HG03469 (cell line): ENCODE measurements around the gene LINS1.
"Not testable (repeated sequence)": the region's sequence is repeated elsewhere in the genome, so short reads cannot be mapped to it uniquely, and the experiment has no call there.

Source experiments
- ATAC-seq: cut with Tn5 transposase; IDR thresholded peaks from one replicate; pipeline ENCODE4 v1.9.1; 2021; ENCODE audit warnings: mild to moderate bottlenecking, moderate library complexity, moderate number of reproducible peaks; ENCODE audit not compliant: unreplicated experiment

The LINS1 gene

DNA sequence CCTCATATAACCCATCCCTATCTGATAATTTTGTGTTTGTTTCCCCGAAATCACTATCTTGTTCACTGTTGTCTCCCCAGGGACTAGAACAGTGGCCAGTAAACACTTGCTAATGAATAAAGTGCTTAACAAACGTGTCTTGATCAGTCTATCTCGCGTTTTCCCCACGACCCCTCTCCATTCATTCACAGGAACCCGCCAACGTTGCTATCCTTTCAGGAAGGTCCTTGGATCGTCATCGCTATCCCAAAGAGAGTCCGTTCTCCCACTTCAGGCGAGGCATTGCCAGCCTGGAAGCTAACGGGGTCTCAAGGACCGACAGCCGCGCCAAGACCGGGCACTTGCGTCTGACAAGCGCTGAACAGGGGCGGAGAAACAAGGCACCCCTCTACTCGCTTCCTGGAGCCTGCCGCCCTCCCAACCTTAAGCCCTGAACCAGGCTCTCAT lies 344 bp downstream of the LINS1 start:
- no peak for ATAC-seq

DNA sequence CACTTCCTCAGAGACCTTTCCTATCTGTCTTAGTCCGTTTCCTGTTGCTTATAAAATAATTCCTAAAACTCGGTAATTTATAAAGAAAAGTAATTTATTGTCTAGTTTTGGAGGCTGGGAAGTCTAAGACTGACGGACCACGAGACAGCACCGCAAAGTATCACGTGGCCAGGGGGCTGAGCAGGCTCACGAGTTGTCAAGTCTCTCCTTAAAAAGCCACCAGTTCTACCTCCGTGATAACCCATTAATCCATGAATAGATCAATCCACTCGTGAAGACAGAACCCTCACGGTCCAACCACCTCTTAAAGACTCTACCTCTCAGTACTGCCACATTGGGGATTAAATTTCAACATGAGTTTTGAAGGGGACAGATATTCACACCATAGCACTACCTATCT lies 821 bp downstream of the LINS1 start:
- ATAC-seq: no peak

DNA sequence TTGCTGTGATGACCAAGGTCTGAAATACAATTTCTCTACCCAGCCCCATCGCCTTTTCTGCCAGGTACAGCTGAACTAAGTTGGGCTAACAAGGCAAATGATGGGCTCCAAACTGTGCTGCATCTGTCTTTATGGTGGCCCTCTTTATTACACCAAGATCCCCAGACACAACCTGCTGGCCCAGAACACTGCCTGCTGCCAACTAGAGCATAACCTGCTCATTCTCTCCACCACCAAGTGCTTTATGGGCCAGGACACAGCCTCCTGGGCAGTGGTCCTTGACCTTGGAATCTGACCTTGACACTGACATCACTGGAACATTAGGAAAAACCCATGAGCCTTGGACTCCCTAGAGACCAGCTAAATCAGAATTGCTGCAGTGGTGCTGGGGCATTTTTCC lies 3.3 kb downstream of the LINS1 start:
- ATAC-seq: no peak

DNA sequence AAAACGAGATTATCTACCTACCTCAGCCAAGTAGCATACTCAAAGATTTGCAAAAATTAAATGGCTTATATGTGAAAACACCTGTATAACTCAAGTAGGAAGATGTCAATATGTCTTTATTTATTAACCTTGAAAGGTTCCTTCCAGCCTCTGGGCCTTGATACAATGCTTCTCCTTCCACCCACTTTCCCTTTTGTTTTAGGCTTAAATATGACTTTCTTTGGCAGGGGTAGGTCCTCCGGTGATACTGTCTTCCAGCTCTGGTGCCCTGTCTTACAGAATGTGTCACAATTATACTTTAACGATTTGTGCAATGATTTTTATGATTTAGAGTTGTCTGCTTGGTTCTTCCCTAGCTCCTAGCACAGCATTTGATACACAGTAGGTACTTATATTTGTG lies 4.1 kb downstream of the LINS1 start:
- ATAC-seq: no peak

DNA sequence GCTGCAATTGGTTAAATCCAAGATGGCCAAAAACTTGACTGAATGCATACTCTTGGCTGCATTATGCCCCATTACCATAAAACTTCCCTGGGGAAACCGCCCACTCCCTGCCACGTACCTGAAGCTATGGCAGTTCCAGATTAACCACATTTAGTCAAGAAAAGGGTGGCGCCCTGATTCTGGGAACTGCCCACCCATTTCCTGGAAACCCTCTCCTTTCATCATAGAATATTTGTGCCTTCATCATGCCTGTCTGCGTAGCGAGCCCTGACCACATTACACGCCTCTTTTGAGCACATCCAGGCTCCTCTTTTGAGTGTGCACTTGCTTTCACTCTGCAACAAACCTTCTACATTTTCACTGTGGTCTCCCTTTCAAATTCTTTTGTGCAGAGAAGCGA lies 5.2 kb downstream of the LINS1 start:
- ATAC-seq: peak; percentile 78

DNA sequence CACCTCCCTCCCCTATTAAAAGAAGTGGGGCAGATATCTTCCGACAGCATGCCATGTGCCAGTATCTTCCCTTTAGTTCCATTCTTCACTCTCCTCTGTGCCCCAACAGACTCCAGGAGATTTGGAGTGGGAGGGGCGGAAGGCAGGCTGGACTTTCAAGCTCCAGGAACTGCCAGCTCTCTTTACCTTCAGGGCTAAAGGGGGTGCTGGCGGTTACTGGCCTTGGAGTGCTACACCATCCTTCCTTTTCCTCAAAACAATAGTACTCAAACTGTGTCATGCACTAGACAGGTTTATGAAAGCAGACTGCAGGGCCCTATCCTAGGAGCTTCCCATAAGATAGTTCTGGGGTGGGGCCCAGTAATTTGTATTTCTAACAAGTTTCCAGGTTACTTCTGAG lies 6.0 kb downstream of the LINS1 start:
- ATAC-seq: no peak

DNA sequence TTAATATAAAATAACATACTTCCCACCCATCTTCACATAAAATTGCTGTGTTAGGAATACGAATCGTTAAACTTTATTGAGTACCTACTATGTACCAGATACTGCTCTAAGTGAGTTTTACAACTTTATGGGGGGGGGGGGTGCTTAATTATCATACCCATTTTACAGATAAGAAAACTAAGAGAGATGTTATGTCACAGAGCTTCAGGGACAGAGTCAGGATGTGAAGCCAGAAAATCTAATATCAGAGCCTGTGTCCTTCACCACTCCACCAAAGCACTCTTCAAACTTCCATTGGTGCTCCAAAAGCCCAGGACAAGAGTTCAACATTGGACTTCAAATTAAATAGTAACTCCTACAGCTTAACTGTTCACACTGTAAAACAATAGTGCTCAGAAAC lies 8.6 kb downstream of the LINS1 start:
- no peak for ATAC-seq

DNA sequence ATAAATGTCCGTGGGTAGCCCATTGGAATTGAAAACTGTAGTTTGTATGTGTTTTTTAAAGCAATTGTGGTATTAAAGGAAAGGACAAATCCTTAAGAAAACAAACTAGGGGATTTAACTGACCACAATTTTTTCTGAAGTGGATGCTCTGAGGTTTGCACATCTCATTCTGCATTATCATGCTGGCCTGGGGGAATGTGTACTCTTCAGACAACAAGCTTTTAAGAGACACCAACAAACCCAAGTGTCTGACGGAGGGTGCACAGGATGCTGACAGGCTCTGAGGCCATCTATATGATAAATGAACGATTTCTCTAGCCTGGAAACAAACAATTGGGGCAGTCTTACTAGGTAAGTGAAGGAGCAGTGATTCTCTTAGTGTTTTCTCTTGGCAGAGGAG lies 9.1 kb downstream of the LINS1 start:
- ATAC-seq: no peak

DNA sequence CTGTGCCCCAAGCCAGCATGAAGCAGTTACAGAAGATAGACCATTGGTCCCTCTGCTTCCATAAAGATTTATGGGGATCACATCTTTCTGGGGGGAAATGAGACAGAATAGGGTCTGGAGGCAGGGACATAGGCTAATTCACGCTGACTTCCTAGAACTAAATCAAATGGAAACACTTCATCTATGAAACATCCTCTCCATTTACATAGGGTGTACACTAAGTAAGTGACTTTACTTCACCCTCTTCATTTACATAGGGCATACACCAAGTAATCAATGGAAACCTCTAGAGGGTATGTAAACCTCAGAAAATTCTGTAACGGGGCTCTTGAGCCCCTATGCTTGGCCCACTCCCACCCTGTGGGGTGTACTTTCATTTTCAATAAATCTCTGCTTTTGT lies 10.1 kb downstream of the LINS1 start:
- no peak for ATAC-seq

DNA sequence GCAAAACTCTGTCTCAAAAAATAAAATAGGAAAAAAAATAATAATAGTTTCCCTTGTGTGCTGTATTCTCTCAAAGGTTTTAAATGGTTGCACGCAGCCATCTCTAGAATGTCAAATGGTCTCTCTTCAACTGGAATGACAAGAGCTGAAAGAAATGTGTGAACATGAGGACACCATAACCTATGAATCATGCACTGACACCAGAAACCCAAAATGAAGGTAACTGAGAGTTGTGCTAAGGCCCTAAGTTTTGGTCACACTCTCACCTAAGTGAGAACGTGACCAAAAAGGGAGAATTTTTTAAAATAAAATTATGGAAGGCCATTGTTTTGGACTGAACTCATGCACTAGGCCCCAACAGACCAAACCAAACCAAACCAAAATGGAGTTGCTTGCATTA lies 10.8 kb downstream of the LINS1 start:
- ATAC-seq: not testable (repeated sequence)

DNA sequence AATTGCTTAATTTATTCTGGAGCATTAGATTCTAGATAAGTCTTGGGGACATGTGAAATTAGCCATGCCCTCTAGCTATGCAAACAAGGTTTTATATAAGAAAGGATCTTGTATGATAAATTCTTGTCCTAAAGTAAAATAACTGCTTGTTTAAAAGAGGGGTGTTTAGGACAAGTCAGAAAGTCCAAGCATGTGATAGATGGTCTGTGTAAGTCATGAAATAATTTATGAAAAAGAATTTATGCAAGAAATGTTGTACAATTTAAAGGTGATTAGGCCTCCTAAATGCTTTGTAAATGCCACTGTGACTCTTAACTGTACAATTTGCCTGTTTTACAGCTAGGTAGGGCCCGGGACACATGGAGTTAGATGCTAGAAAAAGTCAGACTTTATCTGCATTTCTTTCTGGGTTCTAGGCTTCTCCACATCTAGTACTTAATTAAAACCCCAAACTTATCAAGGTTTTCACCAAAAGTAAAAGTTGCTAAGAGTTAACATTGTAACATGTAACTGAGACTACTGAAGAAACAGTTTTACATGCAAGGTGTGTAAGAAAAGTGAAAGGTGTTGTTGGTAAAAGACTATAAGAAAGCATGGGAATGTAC lies 13.2 kb downstream of the LINS1 start:
- ATAC-seq: no peak

DNA sequence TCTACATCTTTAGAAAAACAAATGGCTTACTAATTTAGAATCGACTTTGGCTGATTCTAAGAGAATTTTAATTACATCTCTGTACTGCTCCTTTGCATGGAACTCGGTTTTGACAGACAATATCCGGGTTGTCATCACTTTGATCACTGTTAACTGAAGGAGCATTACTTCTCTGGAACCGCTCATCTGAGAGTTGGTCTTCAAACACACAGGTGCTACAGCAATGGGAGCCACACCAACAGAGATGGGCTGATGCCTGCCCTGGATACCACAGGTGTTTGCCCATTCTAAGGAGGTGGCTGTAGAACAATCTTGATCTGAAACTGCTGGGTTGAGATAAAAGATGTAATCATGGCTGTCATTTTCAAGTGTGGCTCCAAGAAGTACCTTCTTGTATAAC lies 21.6 kb downstream of the LINS1 start:
- ATAC-seq: no peak

DNA sequence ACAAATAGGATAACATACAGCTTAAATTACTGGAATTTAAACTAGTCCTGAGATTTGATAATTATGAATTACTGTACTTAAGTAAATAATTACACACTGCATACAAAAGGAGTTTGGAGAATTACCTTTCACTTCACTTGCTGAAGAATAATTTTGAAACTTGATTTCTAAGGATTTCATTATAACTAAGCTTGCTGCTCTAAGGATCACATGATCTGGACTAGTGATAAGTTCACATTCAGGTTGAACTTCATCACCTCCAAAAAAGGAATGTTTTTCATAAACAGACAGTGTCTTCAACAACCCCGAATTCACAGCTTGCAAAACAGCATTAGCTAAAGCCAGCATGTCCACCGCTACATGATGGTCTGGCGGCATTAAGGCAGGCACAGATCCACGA lies 28.5 kb downstream of the LINS1 start:
- no peak for ATAC-seq

DNA sequence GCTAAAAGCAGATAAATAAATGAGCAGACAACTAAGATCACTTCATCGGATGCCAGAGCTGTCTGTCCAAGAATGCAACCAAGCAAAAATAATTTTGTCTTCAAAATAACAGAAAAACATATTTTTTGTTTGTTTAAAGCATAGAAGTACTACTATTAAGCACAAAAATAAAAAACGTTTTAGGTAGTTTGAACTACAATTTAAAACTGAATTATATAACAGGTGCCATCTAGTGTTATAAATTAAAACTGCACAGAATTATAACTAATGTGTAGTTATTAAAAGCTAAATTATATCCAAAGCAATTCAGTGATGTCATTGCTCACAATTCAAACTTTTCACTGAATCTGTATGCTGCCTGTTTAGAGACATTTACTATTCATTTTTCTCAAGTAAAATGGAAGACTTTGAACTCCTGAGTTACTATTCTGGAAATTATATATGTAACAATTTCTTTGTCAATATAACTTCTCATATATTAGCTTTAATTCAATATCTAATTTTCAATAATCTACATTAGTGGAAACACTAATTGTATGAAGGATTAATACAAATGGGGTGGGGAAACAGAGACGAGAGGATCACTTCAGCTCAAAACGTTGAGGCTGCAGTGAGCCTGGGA lies 29.5 kb downstream of the LINS1 start:
- no peak for ATAC-seq

DNA sequence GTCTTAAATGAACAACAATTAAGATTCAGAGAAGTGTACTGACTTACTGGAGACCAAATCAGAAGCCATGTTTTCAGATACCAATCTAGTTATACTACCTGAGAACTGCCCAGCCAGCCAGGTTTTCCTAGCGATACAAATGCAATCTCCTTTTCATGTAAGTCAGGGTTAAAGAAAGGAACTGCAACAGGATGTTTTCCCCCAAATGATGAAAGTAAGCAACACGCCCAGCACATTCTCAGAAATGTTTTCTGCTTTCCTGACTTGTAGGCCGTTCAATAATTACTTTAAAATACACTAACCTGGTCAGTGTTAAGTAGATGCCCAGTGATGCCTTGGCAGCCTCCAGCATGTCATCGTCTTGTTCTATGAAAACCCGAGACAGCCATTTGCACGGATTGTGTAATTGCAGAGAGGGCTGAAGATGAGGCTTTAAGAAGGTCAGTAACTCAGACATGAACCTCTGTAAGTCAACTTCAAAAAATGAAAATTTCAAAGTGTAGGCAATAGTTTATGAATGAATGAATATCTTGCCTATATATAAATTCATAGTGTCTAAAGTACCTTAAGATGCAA lies 30.3 kb downstream of the LINS1 start:
- ATAC-seq: no peak

DNA sequence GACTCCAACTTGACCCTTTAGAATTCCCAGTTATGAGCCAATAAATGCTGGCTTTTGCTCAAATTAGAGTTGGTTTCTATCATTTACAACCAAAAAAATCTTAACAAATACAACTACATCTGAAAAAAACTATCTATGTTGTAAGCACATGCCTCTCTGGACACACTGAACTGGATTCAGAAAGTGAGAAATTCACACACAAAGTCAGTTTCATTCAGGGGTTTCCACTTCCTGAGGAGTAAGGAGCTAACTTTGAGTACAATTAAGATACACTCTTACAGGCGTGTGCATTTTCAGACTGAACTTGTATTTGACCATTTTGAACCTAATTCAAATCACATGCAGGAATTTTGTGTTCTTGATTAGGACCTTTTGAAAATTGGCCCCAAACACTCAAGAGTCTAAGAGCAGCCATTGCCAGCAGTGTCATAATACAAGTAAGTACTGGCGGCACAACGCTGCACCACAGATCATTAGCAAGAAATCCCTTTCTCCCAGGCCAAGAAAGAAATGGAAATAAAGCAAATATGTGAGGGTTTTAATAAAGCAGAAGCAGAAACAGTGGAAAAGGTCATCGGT lies 31.2 kb downstream of the LINS1 start:
- ATAC-seq: no peak

DNA sequence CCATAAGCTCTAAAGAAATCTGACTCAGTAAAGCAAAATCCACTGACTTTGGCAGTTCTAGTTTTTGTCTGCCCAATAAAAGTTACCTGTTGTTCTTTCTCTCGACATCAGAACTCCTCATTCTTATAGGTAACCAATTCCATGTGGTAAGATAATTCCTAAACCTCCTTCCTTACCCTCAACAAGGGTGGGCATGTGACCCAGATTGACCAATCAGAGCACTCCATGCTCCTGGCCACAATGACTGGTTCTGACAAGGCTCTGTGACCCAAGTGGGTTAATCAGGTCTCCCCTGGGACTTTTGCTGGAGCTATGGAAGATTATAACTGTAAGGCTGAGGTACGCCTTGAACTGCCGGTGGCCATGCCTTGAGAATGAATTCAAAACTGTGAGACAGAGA lies 31.7 kb downstream of the LINS1 start:
- no peak for ATAC-seq

DNA sequence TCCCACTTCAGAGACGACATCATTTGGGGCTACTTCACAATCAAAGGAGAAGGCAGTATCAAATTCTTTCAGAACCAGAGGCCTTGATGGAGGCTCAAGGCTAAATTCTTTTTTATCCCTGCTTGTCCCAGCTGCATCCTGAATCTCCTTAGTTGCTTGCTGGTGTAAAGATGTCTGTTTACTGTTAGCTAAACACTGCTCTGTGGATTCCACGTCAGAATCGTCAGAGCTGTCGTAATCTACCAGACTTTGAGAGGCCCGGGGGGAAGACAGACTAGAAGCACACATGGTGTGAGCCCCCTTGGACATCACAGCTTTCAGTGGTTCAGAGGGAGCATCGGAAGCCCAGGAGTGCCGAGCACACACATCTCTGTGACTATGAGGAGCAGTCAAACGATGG lies 32.6 kb downstream of the LINS1 start:
- no peak for ATAC-seq

DNA sequence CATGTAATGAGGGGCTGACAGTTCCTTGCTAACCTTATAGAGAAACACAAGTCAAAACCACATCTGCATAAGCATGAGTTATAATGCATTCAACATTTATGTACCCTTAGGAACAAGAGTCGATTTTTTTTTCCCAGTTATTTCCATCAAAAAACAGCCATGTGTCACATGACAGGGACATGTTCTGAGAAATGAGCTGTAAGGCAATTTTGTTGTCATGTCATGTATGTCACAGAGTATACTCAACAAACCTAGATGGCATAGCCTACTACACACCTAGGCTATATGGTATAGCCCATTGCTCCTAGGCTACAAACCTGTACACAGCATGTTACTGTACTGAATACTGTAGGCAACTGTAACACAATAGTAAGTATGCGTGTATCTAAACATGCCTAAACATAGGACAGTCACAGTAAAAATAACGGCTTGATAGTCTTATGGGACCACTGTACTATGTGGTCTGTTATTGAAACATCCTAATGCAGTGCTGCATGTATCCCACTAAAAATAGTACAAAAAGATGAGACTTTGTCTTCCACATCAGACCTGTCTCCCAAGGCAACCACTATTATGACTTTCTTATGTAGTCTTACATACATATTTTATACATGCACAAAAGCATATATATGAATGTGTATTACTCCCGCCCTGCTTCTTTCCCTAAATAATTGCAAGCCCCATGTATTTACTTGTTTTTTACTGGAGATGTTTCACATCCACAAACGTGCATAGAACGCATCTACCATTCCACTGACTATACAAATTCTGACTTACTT lies 34.9 kb downstream of the LINS1 start:
- ATAC-seq: no peak

DNA sequence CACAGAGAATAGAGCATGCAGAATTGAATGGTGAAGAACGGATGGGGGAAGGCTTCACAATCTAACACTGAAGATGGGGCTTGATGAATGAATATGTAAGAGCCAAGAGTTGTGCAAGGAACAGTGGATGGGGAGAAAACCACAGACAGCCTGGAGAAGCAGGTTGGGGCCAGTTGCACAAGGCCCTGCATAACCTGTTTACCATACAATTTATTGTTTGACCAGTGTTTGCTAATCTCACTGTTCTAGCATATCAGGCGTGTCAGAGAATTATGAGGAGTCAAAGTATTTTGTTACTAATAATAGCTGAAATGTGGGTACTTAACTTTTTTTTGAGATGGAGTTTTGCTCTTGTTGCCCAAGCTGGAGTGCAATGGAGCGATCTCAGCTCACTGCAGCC lies 36.4 kb downstream of the LINS1 start:
- no peak for ATAC-seq

DNA sequence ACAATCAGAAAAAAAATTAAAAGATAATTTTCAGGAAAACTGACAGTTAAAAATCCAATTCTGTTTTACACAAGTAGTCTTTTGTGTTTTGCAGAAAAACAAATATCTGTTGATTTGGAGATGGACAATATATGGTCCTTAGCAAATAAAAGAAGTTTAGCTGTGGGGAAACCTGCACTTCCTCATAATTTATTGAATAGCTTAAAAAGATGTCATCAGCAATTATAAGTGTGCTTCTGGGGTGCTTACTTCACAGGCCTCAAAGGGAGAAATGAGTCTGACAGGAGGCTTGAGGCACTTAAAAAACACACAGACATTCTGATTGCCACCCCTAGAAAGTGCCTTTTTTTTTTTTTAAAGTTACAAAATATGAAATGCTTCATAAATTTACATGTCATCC lies 41.7 kb downstream of the LINS1 start:
- no peak for ATAC-seq

DNA sequence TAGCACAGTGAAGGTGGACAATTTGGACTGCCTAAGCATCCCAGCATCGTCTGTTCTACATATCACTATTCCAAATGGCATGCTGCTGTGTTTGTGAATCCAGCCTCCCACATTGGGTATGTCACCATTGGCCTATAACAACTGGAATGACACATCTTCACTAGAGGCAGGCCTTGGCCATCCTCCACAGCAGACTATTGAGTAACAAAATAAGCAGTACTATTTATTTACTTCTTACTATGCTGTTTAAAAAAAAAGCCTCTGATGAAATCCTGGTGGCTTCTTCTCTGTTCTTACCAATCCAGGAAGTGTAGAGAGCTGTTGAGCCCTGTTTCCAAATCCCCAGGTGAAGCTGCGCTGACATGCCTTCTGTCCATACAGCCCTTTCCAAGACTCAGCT lies 42.7 kb downstream of the LINS1 start:
- no peak for ATAC-seq
